ENCODE results near the gene NFIC. TPM values are rescaled to one million over a fixed set of nuclear protein-coding genes. Genes with fewer than 3 reads are reported as not detected.

NFIC gene
- total and polyA plus RNA-seq, 4 donors = 12.8 to 100 (median 75.1) TPM

DNA sequence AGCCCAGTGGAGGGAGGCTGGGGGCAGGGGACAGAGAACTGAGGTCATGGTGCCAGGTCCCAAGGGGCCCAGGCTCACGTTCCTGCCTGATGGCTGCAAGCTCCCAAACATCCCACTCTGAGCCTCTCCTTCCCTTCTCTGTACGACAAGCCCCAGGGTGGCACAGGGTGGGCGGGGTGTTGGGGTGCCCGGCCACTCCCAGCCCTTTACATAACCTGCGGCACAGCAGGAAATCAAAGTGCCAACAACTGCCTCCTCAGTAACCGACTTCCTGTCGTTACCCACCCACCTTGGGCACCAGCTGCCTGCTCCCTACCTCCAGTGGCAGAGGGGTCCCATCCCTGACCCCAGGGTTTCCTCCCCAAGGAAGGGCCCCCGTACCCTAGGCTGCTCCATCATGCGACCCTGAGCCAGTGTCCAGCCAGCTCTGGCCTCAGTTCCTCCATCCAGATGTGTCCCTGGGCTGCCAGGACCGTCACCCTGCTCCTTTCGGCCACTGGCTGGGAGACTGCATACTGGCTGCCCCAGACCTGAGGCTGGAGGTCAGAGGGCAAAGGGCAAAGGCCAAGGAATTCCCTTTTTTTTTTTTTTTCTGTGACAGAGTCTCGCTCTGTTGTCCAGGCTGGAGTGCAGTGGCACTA, 27.7 kb upstream of the NFIC start:
- peaks cover 31 to 50% (median 38%) of the 10 kb centered on the region in 4 donors for H3K4me1 ChIP-seq (ENCODE audit: control insufficient read depth in 4 of 4, insufficient read depth in 4 of 4, low read length in 3 of 4)
- no peaks in the 10 kb centered on the region for H3K9me3 ChIP-seq (ENCODE audit: control insufficient read depth in 4 of 4, low read length in 3 of 4)
- no peaks in the 10 kb centered on the region for H3K36me3 ChIP-seq (ENCODE audit: control insufficient read depth in 4 of 4, insufficient read depth in 3 of 4, low read depth in 1 of 4, low read length in 3 of 4)
- H3K4me3 ChIP-seq (ENCODE audit: low read depth in 1 of 3, low read length in 3 of 3) = no peak overlapping the region
- TF ChIP-seq FOXA1 (IDR thresholded peaks at IDR 0.05) (no peak), HNF4G (IDR thresholded peaks at IDR 0.05) (no peak), NR2F2 (IDR thresholded peaks at IDR 0.05) (peak; percentile 96), RAD21 (IDR thresholded peaks at IDR 0.05) (peak in 1 of 2 donors; percentile 14), SP1 (IDR thresholded peaks at IDR 0.05) (peak; percentile 49), CTCF (IDR thresholded peaks at IDR 0.05; ENCODE audit: low read depth, low read length, missing input control) (no peak), HNF4A (conservative IDR thresholded peaks at IDR 0.05) (peak; percentile 54 to 59), REST (IDR thresholded peaks at IDR 0.05) (no peak), RXRA (IDR thresholded peaks at IDR 0.05) (peak in 1 of 2 donors; percentile 37), GABPA (IDR thresholded peaks at IDR 0.05 in 1 of 2, conservative IDR thresholded peaks at IDR 0.05 in 1 of 2) (peak in 1 of 2 donors; percentile 17), ATF3 (IDR thresholded peaks at IDR 0.05) (no peak)
- TF ChIP-seq, protein P1, sequence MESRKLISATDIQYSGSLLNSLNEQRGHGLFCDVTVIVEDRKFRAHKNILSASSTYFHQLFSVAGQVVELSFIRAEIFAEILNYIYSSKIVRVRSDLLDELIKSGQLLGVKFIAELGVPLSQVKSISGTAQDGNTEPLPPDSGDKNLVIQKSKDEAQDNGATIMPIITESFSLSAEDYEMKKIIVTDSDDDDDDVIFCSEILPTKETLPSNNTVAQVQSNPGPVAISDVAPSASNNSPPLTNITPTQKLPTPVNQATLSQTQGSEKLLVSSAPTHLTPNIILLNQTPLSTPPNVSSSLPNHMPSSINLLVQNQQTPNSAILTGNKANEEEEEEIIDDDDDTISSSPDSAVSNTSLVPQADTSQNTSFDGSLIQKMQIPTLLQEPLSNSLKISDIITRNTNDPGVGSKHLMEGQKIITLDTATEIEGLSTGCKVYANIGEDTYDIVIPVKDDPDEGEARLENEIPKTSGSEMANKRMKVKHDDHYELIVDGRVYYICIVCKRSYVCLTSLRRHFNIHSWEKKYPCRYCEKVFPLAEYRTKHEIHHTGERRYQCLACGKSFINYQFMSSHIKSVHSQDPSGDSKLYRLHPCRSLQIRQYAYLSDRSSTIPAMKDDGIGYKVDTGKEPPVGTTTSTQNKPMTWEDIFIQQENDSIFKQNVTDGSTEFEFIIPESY (IDR thresholded peaks at IDR 0.05) = no peak
- H3K9ac ChIP-seq (ENCODE audit: low read depth in 1 of 2, low read length in 2 of 2) = peak overlapping the region in 1 of 2 donors; percentile 60
- peak overlapping the region; percentile 92 to 93 for H3K27ac ChIP-seq (ENCODE audit: low read depth in 1 of 2, low read length in 2 of 2)
- 15% methylated on average over 12 of the region's 12 CpGs for WGBS
- no peaks in the 10 kb centered on the region for H3K27me3 ChIP-seq (ENCODE audit: control insufficient read depth in 4 of 4, insufficient read depth in 4 of 4, low read length in 3 of 4)
- no peak for DNase-seq (ENCODE audit: low spot score)

DNA sequence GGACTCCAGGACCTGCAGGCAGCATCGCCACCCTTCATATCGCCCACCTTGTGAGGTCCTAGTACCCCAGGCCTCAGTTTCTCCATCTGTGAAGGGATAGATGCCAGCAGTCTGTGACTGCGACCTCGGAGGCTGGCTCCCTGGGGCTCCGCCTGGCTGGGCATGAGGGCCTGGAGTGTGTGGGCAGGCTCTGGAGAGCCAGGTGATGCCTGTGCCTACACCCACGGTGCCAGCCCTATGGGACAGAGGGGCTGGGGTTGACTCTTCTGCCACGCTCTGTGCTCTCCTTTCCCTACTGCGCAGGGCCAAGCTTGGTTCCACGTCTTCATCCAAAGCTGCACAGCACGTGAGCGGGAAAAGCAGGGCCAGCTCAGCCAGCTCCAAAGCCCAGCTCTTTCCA, 26.0 kb upstream of the NFIC start:
- Histone ChIP-seq H3K9ac (ENCODE audit: low read depth in 1 of 2, low read length in 2 of 2) (no peak overlapping the region), H3K36me3 (ENCODE audit: control insufficient read depth in 4 of 4, insufficient read depth in 3 of 4, low read depth in 1 of 4, low read length in 3 of 4) (no peaks in the 10 kb centered on the region), H3K27me3 (ENCODE audit: control insufficient read depth in 4 of 4, insufficient read depth in 4 of 4, low read length in 3 of 4) (no peaks in the 10 kb centered on the region), H3K4me1 (ENCODE audit: control insufficient read depth in 4 of 4, insufficient read depth in 4 of 4, low read length in 3 of 4) (peaks cover 26 to 51% (median 33%) of the 10 kb centered on the region in 4 donors), H3K9me3 (ENCODE audit: control insufficient read depth in 4 of 4, low read length in 3 of 4) (no peaks in the 10 kb centered on the region), H3K4me3 (ENCODE audit: low read depth in 1 of 3, low read length in 3 of 3) (no peak overlapping the region), H3K27ac (ENCODE audit: low read depth in 1 of 2, low read length in 2 of 2) (peak overlapping the region; percentile 38 to 47)
- DNase-seq (ENCODE audit: low spot score) = no peak
- 83% methylated on average over 11 of the region's 11 CpGs for WGBS
- TF ChIP-seq, protein P2, sequence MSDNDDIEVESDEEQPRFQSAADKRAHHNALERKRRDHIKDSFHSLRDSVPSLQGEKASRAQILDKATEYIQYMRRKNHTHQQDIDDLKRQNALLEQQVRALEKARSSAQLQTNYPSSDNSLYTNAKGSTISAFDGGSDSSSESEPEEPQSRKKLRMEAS (IDR thresholded peaks at IDR 0.05) = no peak
- TF ChIP-seq HNF4A (conservative IDR thresholded peaks at IDR 0.05) (no peak), FOXA1 (IDR thresholded peaks at IDR 0.05) (no peak), ATF3 (IDR thresholded peaks at IDR 0.05) (no peak), REST (IDR thresholded peaks at IDR 0.05) (no peak), EGR1 (IDR thresholded peaks at IDR 0.05; ENCODE audit: low read depth in 2 of 2) (no peak), SP1 (IDR thresholded peaks at IDR 0.05) (no peak), HNF4G (IDR thresholded peaks at IDR 0.05) (no peak), GABPA (IDR thresholded peaks at IDR 0.05 in 1 of 2, conservative IDR thresholded peaks at IDR 0.05 in 1 of 2) (no peak), RAD21 (IDR thresholded peaks at IDR 0.05) (no peak), RXRA (IDR thresholded peaks at IDR 0.05) (no peak), TAF1 (conservative IDR thresholded peaks at IDR 0.05) (no peak)
- TF ChIP-seq, protein P1 (IDR thresholded peaks at IDR 0.05) = no peak
